ENCODE measurements around the gene IKZF1. TPM values are rescaled to one million over a fixed set of nuclear protein-coding genes. Genes with fewer than 3 reads are reported as not detected.

The IKZF1 gene
- total RNA-seq, 1 experiment from 2014 or later = 0.57 TPM

DNA sequence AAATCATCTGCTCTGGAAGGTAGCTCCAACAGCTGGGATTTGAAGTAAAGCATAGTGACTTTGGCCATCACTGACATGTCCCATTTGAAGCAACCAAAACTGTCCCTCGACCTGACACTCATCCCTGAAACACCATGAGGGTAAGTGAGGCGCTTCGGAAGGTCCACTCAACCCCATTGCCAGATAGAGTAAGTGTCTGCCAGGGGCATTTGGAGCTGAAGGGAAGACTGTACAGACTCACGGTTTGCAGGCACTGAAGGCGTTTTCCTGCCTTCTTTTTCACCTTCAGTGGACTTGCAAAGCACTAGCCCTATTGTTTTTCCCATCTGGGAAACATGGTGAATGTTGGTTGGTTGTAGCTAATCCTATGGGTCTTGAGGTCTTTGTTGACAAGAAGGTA is 57.6 kb downstream of the IKZF1 start (continued):
- TF ChIP-seq ZNF274 (IDR thresholded peaks at IDR 0.05; ENCODE audit: low read depth, low read length) = no peak
- TF ChIP-seq SRF (IDR thresholded peaks at IDR 0.05; ENCODE audit: low read depth) = no peak

GRCh38 chr7:50362712-50363282 is 58.3 kb downstream of the IKZF1 start:
- H3K36me3 ChIP-seq (ENCODE audit: control insufficient read depth in 1 of 2, insufficient read depth in 2 of 2, low read length in 2 of 2) = no peaks in the 10 kb centered on the region
- peaks cover 0 to 3% of the 10 kb centered on the region in 2 experiments; a peak in 1 of 4 replicates for H3K4me1 ChIP-seq (ENCODE audit: control insufficient read depth in 1 of 2, insufficient read depth in 2 of 2, low read length in 2 of 2)
- H3K9ac ChIP-seq (ENCODE audit: low read length) = no peak overlapping the region
- CTCF ChIA-PET = no interaction called here
- POLR2A ChIA-PET = no interaction called here
- DNase-seq (ENCODE audit: low read depth, low spot score) (no peak), ATAC-seq (no peak)
- intact Hi-C loops (cut with micrococcal nuclease) = no loop called here
- 0 out of 2 replicates have a peak, but pooled peaks cover 3% of the 10 kb centered on the region for H3K27me3 ChIP-seq (ENCODE audit: insufficient read depth, low read length)
- no peaks in the 10 kb centered on the region for H4K20me1 ChIP-seq (ENCODE audit: insufficient read depth)
- H3K9me3 ChIP-seq (ENCODE audit: control insufficient read depth in 1 of 2, insufficient read depth in 1 of 2, low read depth in 1 of 2, low read length in 2 of 2) = no peaks in the 10 kb centered on the region; a peak in 1 of 4 replicates
- no peaks in the 10 kb centered on the region for H3K79me2 ChIP-seq (ENCODE audit: insufficient read depth, low read length)
- no TSS peak for BruUV-seq (replicated peaks)
- no peaks in the 10 kb centered on the region for H3K9me2 ChIP-seq (ENCODE audit: insufficient read depth)
- no peak for TF ChIP-seq SIN3A (IDR thresholded peaks at IDR 0.05; ENCODE audit: low read depth)
- no peak for TF ChIP-seq ELF1 (IDR thresholded peaks at IDR 0.05; ENCODE audit: borderline replicate concordance, low read depth)
- no peak for TF ChIP-seq POLR2AphosphoS5 (IDR thresholded peaks at IDR 0.05; ENCODE audit: low read depth, low read length)
- TF ChIP-seq TCF7L2 (IDR thresholded peaks at IDR 0.05; ENCODE audit: borderline replicate concordance, extremely low read depth, insufficient read depth, insufficient read length) = no peak
- TF ChIP-seq POLR2A (IDR thresholded peaks at IDR 0.05; ENCODE audit: borderline replicate concordance, extremely low read depth, insufficient read depth, insufficient read length) = no peak
- no peak for TF ChIP-seq RAD21 (IDR thresholded peaks at IDR 0.05; ENCODE audit: low read depth)
- no peak for TF ChIP-seq YY1 (IDR thresholded peaks at IDR 0.05; ENCODE audit: extremely low read depth, insufficient replicate concordance, low read depth, low read length)
- RAD21 ChIA-PET (ENCODE audit: low non-redundant PET in 1 of 2, low total read pairs in 2 of 2, uncharacterized antibody in 2 of 2, unreplicated experiment in 2 of 2) = no interaction called here
- H3K4me3 ChIP-seq (replicated peaks in 1 of 2; ENCODE audit: low read depth in 1 of 2, low read length in 2 of 2) = no peak overlapping the region
- H3K4me2 ChIP-seq (ENCODE audit: low read length) = no peak overlapping the region
- H2AFZ ChIP-seq (ENCODE audit: low read depth, low read length, poor library complexity, severe bottlenecking) = no peak overlapping the region
- no peak overlapping the region for H3K27ac ChIP-seq (ENCODE audit: low read depth, low read length)
